Stimulated activated CD4-positive, alpha-beta T cell treated with anti-CD3 and anti-CD28 coated beads, TNF-alpha, amount 100 ng/mL, for 4 hours (primary cell): Measurements from ENCODE around the gene SLC41A3.

Source experiments
- DNase-seq, 3 experiments: peaks; one replicate each; pipeline ENCODE4 v3.0.0-alpha.2; 2020; ENCODE audit warnings: low read depth in 3 of 3

The SLC41A3 gene

GRCh38 chr3:126026761-126027160 is 57.2 kb downstream of the SLC41A3 start:
- DNase-seq: no peak

- DNase-seq: no peak
Measured at GRCh38 chr3:126026277-126026751, 57.6 kb downstream of the SLC41A3 start.

GRCh38 chr3:126025862-126026261 is 58.1 kb downstream of the SLC41A3 start:
- DNase-seq: no peak

- no peak for DNase-seq
Measured at GRCh38 chr3:126025116-126025729, 58.7 kb downstream of the SLC41A3 start.

- DNase-seq: no peak
Measured at GRCh38 chr3:126024049-126024854, 59.7 kb downstream of the SLC41A3 start.

- no peak for DNase-seq
Measured at GRCh38 chr3:126023390-126023789, 60.5 kb downstream of the SLC41A3 start.

- DNase-seq: no peak
Measured at GRCh38 chr3:126022741-126023359, 61.1 kb downstream of the SLC41A3 start.

GRCh38 chr3:126021702-126022101 is 62.2 kb downstream of the SLC41A3 start:
- DNase-seq: no peak

GRCh38 chr3:126021224-126021623 is 62.7 kb downstream of the SLC41A3 start:
- DNase-seq: no peak

- no peak for DNase-seq
Measured at GRCh38 chr3:126019683-126020082, 64.2 kb downstream of the SLC41A3 start.

GRCh38 chr3:126018995-126019394 is 64.9 kb downstream of the SLC41A3 start:
- DNase-seq: no peak

GRCh38 chr3:126018545-126018944 is 65.4 kb downstream of the SLC41A3 start:
- DNase-seq: no peak

GRCh38 chr3:126017362-126017761 is 66.6 kb downstream of the SLC41A3 start:
- no peak for DNase-seq

GRCh38 chr3:126016616-126017015 is 67.3 kb downstream of the SLC41A3 start:
- no peak for DNase-seq

- DNase-seq: no peak
Measured at GRCh38 chr3:126015075-126015474, 68.8 kb downstream of the SLC41A3 start.

- DNase-seq: no peak
Measured at GRCh38 chr3:126014252-126014651, 69.7 kb downstream of the SLC41A3 start.

GRCh38 chr3:126013751-126014156 is 70.2 kb downstream of the SLC41A3 start:
- DNase-seq: no peak

- DNase-seq: no peak
Measured at GRCh38 chr3:126009181-126009580, 74.7 kb downstream of the SLC41A3 start.

GRCh38 chr3:126008219-126008618 is 75.7 kb downstream of the SLC41A3 start:
- no peak for DNase-seq

GRCh38 chr3:126005951-126006350 is 78.0 kb downstream of the SLC41A3 start:
- DNase-seq: no peak

GRCh38 chr3:126004692-126005091 is 79.2 kb downstream of the SLC41A3 start:
- DNase-seq: no peak

- no peak for DNase-seq
Measured at GRCh38 chr3:126004217-126004616, 79.7 kb downstream of the SLC41A3 start.
